K562 (cell line): ENCODE results near the gene LGALS7. TPM values are rescaled to one million over a fixed set of nuclear protein-coding genes. Genes with fewer than 3 reads are reported as not detected.

Source experiments
- CREB1 ChIP-seq, 2 experiments: sonication (generic) in 1 of 2; formaldehyde crosslinking in 1 of 2; IDR thresholded peaks; 2 replicates each; pipeline versions ENCODE4 v1.6.1 to v1.8.0; 2012 to 2022; ENCODE audit warnings: inconsistent platforms in 1 of 2, mild to moderate bottlenecking in 1 of 2, missing genetic modification reagents in 1 of 2, moderate library complexity in 1 of 2
- FOXA3 ChIP-seq, 2 experiments: fragments of 450-650 bp in 1 of 2; sonication (generic) in 1 of 2; formaldehyde crosslinking; IDR thresholded peaks in 1 of 2; conservative IDR thresholded peaks in 1 of 2; 2 replicates each; pipeline versions ENCODE4 v1.4.0 to v1.8.0; 2020 to 2022; ENCODE audit warnings: mild to moderate bottlenecking in 2 of 2, missing genetic modification reagents in 1 of 2
- MYC ChIP-seq, 2 experiments: fragments of 250-450 bp in 1 of 2; sonication (Bioruptor Pico) in 1 of 2; IDR thresholded peaks; 2 replicates each; pipeline versions ENCODE4 v1.5.1 to v1.6.1; 2012 to 2021; ENCODE audit warnings: low read depth in 2 of 2, borderline replicate concordance in 1 of 2, improper control_type of control experiment in 1 of 2, low read length in 1 of 2, mild to moderate bottlenecking in 1 of 2, moderate library complexity in 1 of 2
- NR2C1 ChIP-seq, 2 experiments: fragments of 450-650 bp; IDR thresholded peaks; 2 replicates each; pipeline ENCODE4 v1.6.1; 2017; ENCODE audit warnings: mild to moderate bottlenecking in 2 of 2, antibody characterized with exemption in 1 of 2, inconsistent platforms in 1 of 2, missing compliant biosample characterization in 1 of 2, missing genetic modification characterization in 1 of 2
- NR3C1 ChIP-seq: sonication (generic); formaldehyde crosslinking; IDR thresholded peaks from 2 replicates; pipeline ENCODE4 v1.8.1; 2022; ENCODE audit warnings: missing genetic modification reagents
- SAFB ChIP-seq: fragments of 200-400 bp; formaldehyde crosslinking; IDR thresholded peaks from 2 replicates; pipeline ENCODE4 v1.6.1; 2017; ENCODE audit warnings: low read depth, low read length, borderline replicate concordance
- SIX5 ChIP-seq, 2 experiments: IDR thresholded peaks; 2 replicates each; pipeline ENCODE4 v1.6.1; 2011; ENCODE audit warnings: low read length in 2 of 2, borderline replicate concordance in 1 of 2, low read depth in 1 of 2, mild to moderate bottlenecking in 1 of 2, moderate library complexity in 1 of 2; ENCODE audit not compliant: insufficient read depth in 1 of 2
- SPI1 ChIP-seq: IDR thresholded peaks from 2 replicates; pipeline ENCODE4 v1.6.1; 2011; ENCODE audit warnings: low read depth, low read length, control low read depth, borderline replicate concordance
- SREBF2 ChIP-seq: sonication (generic); formaldehyde crosslinking; IDR thresholded peaks from 2 replicates; pipeline ENCODE4 v1.4.0; 2020; ENCODE audit warnings: mild to moderate bottlenecking, missing genetic modification reagents
- XRCC3 ChIP-seq: fragments of 450-650 bp; IDR thresholded peaks from 2 replicates; pipeline ENCODE4 v1.6.1; 2017; ENCODE audit warnings: mild to moderate bottlenecking, moderate library complexity
- ZNF551 ChIP-seq: fragments of 250-450 bp; sonication (Bioruptor Pico); IDR thresholded peaks from 2 replicates; pipeline ENCODE4 v1.5.0; 2021; ENCODE audit warnings: mild to moderate bottlenecking, moderate library complexity
- polyA plus RNA-seq, 8 experiments: library from polyadenylated mRNA; depleted of rRNA in 4 of 8; stranded (reverse) in 5 of 8; unstranded in 3 of 8; fragments of >200 nt; fragmentation: Nextera tagmentation in 2 of 8; fragmentation: Illumina TruSeq in 1 of 8; extraction: Ambion mirVana in 2 of 8; extraction: Trizol in 1 of 8; gene quantifications; 2 replicates each; pipeline versions ENCODE4 v1.2.1 to v1.2.3, GENCODE V29; 2011 to 2014; ENCODE audit warnings: inconsistent platforms in 1 of 8, missing spikeins in 1 of 8
- total RNA-seq, 7 experiments: library from RNA; depleted of rRNA in 6 of 7; stranded (reverse); fragments of >200 nt in 6 of 7; fragmentation: Illumina TruSeq in 2 of 7; extraction: Trizol in 2 of 7; gene quantifications; 2 replicates each; pipeline versions ENCODE4 v1.2.1 to v1.2.3, GENCODE V29; 2011 to 2021; ENCODE audit warnings: low replicate concordance in 1 of 7
- TF ChIP-seq, protein P1 (sequence below): conservative IDR thresholded peaks from 2 replicates; pipeline ENCODE4 v1.6.1; 2011; ENCODE audit warnings: low read depth, mild to moderate bottlenecking, low read length; ENCODE audit not compliant: control insufficient read depth
- TF ChIP-seq, protein P2 (sequence below): fragments of 450-650 bp; IDR thresholded peaks from 2 replicates; pipeline ENCODE4 v1.6.1; 2016; ENCODE audit warnings: antibody characterized with exemption
- TF ChIP-seq, protein P3 (sequence below), 2 experiments: fragments of 450-650 bp; IDR thresholded peaks; 2 replicates each; pipeline ENCODE4 v1.6.1; 2016; ENCODE audit warnings: mild to moderate bottlenecking in 2 of 2, borderline replicate concordance in 1 of 2, low read depth in 1 of 2, moderate library complexity in 1 of 2

Gene LGALS7
- total and polyA plus RNA-seq, 9 of the 15 experiments (the other 6 are each of a cell fraction or from before 2014, with no cell fraction given), result not detected

DNA sequence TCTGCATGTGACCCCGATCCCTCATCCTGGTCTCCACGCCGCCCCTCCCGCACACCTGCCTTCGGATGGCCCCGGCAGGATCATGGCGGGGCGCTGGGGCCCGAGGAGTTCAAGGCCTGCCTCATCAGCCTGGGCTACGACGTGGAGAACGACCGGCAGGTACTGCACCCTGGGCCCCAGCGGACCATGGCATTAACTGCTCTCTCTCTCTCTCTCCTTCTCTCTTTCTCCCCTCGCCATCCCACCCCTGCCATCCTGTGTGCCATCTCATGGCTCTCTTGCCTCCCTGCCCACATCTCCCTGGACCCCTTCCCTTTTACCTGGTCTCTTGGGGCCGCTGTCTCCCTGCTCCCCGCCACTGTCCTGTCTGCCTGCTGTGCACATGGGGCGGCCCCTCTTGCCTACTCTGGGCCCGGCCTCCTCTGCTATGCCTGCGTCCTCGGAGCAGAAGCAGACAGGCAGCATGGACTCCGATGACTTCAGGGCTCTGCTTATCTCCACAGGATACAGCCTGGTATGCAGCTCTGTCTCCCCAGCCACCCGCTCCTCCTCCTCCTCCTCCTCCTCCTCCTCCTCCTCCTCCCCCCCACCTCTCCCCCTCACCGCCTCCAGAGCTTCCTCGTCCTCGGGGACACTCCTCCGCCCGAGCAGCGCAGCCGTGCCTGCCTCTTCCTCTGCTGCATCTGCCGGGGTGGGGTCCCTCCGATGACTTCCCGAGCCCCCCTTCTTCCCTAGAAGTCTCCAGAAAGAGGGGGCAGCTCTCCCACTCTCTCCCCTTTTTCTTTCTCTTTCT, 45.3 kb downstream of the LGALS7 start (continued):
- no peak for TF ChIP-seq FOXA3 (CRISPR knock-in tag; conservative IDR thresholded peaks at IDR 0.05 in 1 of 2, IDR thresholded peaks at IDR 0.05 in 1 of 2)
- no peak for TF ChIP-seq ZNF551 (CRISPR knock-in tag)
- TF ChIP-seq, protein P1, sequence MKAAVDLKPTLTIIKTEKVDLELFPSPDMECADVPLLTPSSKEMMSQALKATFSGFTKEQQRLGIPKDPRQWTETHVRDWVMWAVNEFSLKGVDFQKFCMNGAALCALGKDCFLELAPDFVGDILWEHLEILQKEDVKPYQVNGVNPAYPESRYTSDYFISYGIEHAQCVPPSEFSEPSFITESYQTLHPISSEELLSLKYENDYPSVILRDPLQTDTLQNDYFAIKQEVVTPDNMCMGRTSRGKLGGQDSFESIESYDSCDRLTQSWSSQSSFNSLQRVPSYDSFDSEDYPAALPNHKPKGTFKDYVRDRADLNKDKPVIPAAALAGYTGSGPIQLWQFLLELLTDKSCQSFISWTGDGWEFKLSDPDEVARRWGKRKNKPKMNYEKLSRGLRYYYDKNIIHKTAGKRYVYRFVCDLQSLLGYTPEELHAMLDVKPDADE, result no peak
- TF ChIP-seq NR2C1 (IDR thresholded peaks at IDR 0.05), result no peak
- no peak for TF ChIP-seq NR2C1 (tag; IDR thresholded peaks at IDR 0.05)
- TF ChIP-seq, protein P2, sequence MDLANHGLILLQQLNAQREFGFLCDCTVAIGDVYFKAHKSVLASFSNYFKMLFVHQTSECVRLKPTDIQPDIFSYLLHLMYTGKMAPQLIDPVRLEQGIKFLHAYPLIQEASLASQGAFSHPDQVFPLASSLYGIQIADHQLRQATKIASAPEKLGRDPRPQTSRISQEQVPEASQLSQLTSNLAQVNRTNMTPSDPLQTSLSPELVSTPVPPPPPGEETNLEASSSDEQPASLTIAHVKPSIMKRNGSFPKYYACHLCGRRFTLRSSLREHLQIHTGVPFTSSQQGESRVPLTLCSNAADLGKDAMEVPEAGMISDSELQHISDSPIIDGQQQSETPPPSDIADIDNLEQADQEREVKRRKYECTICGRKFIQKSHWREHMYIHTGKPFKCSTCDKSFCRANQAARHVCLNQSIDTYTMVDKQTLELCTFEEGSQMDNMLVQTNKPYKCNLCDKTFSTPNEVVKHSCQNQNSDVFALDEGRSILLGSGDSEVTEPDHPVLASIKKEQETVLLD, result no peak
- TF ChIP-seq CREB1 (IDR thresholded peaks at IDR 0.05), result no peak
- 0 out of 2 replicates have a peak, but pooled peaks have one; percentile 30 for TF ChIP-seq CREB1 (CRISPR knock-in tag; IDR thresholded peaks at IDR 0.05)
- TF ChIP-seq SAFB, result no peak
- TF ChIP-seq XRCC3, result no peak
- no peak for TF ChIP-seq SIX5 (IDR thresholded peaks at IDR 0.05; ENCODE audit: borderline replicate concordance in 1 of 2, insufficient read depth in 1 of 2, low read depth in 1 of 2, low read length in 2 of 2)
- TF ChIP-seq SREBF2, result no peak
- TF ChIP-seq, protein P3, sequence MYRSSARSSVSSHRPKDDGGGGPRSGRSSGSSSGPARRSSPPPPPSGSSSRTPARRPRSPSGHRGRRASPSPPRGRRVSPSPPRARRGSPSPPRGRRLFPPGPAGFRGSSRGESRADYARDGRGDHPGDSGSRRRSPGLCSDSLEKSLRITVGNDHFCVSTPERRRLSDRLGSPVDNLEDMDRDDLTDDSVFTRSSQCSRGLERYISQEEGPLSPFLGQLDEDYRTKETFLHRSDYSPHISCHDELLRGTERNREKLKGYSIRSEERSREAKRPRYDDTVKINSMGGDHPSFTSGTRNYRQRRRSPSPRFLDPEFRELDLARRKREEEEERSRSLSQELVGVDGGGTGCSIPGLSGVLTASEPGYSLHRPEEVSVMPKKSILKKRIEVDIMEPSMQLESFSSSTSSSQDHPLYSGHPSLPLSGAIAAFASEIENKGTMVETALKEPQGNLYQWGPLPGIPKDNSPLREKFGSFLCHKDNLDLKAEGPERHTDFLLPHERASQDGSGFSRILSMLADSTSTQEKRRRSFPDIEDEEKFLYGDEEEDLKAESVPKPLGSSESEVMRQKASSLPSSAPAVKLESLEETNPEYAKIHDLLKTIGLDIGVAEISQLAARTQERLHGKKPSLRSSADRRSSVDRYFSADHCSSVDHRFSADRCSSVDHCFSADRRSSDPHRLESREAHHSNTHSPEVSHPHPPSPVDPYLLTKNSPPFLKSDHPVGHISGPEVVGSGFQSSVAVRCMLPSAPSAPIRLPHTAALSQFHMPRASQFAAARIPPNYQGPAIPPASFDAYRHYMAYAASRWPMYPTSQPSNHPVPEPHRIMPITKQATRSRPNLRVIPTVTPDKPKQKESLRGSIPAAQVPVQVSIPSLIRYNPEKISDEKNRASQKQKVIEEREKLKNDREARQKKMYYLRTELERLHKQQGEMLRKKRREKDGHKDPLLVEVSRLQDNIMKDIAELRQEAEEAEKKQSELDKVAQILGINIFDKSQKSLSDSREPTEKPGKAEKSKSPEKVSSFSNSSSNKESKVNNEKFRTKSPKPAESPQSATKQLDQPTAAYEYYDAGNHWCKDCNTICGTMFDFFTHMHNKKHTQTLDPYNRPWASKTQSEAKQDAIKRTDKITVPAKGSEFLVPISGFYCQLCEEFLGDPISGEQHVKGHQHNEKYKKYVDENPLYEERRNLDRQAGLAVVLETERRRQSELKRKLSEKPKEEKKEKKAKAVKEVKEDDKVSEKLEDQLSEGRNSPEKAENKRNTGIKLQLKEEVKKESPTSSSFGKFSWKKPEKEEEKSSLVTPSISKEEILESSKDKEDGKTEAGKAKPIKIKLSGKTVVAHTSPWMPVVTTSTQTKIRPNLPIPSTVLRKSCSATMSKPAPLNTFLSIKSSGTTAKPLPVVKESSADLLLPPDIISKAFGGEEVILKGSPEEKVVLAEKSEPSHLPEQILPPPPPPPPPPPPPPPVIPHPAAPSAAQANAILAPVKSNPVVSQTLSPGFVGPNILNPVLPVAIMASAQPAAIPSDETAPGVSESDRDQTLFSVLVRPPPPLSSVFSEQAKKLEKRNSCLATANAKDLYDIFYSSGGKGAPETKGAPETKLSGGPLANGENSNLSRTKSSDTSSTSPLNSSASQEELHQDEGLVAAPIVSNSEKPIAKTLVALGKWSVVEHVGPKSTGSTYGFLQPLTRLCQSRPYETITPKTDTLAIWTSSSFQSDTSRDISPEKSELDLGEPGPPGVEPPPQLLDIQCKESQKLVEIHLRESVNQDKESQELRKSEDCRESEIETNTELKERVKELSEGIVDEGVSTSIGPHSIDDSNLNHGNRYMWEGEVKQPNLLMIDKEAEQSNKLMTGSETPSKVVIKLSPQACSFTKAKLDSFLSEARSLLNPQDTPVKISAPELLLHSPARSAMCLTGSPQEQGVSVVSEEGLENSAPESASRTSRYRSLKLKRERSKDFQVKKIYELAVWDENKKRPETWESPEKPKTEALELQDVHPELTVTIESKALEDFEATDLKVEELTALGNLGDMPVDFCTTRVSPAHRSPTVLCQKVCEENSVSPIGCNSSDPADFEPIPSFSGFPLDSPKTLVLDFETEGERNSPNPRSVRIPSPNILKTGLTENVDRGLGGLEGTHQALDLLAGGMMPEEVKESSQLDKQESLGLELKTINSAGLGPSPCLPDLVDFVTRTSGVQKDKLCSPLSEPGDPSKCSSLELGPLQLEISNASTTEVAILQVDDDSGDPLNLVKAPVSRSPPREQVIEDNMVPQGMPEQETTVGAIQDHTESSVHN (IDR thresholded peaks at IDR 0.05; ENCODE audit: borderline replicate concordance in 1 of 2, low read depth in 1 of 2), result no peak
- TF ChIP-seq MYC (IDR thresholded peaks at IDR 0.05; ENCODE audit: low read depth, low read length), result no peak
- 0 out of 2 replicates have a peak, but pooled peaks have one; percentile 36 for TF ChIP-seq MYC (CRISPR knock-in tag; IDR thresholded peaks at IDR 0.05; ENCODE audit: borderline replicate concordance, low read depth)
- no peak for TF ChIP-seq SPI1
- no peak for TF ChIP-seq NR3C1 (CRISPR knock-in tag)
